Naive B cell (primary cell): ENCODE data around the gene MGAT4A. TPM values are rescaled to one million over a fixed set of nuclear protein-coding genes. Genes with fewer than 3 reads are reported as not detected.
A peak's percentile ranks its signal among the peaks of the same experiment; 100 is the strongest.
"Not testable (repeated sequence)": the region's sequence is repeated elsewhere in the genome, so short reads cannot be mapped to it uniquely, and the experiment has no call there.

Experiments used
- ATAC-seq, 2 donors: fragments of 150-1000 bp; cut with Tn5 transposase; 2 replicates each; pipeline ENCODE4 v1.10.0; 2021; ENCODE audit warnings: low read depth in 2 of 2, mild to moderate bottlenecking in 2 of 2, moderate library complexity in 2 of 2
- DNase-seq: peaks from one replicate; pipeline ENCODE4 v3.0.0; 2022
- H3K27ac Mint-ChIP-seq, 6 donors: one replicate each; pipeline ENCODE4 v1.8.0; 2020 to 2022; ENCODE audit warnings: mild to moderate bottlenecking in 6 of 6, mixed read lengths in 6 of 6, moderate library complexity in 5 of 6, inconsistent platforms in 2 of 6
- H3K27me3 Mint-ChIP-seq, 3 donors: one replicate each; pipeline ENCODE4 v1.8.0; 2021 to 2022; ENCODE audit warnings: mixed read lengths in 3 of 3, mild to moderate bottlenecking in 1 of 3
- H3K36me3 Mint-ChIP-seq, 2 donors: one replicate each; pipeline ENCODE4 v1.8.0; 2020 to 2022; ENCODE audit warnings: mixed read lengths in 2 of 2, inconsistent platforms in 1 of 2, mild to moderate bottlenecking in 1 of 2
- H3K4me1 Mint-ChIP-seq, 3 donors: one replicate each; pipeline ENCODE4 v1.8.0; 2020 to 2022; ENCODE audit warnings: mixed read lengths in 3 of 3, inconsistent platforms in 1 of 3, mild to moderate bottlenecking in 1 of 3, moderate library complexity in 1 of 3
- H3K4me3 Mint-ChIP-seq, 8 donors: one replicate each; pipeline ENCODE4 v1.8.0; 2020 to 2022; ENCODE audit warnings: mild to moderate bottlenecking in 8 of 8, mixed read lengths in 8 of 8, moderate library complexity in 8 of 8, inconsistent platforms in 2 of 8
- H3K9me3 Mint-ChIP-seq, 7 donors: one replicate each; pipeline ENCODE4 v1.8.0; 2020 to 2022; ENCODE audit warnings: mixed read lengths in 7 of 7, mild to moderate bottlenecking in 5 of 7, inconsistent platforms in 2 of 7, moderate library complexity in 1 of 7
- polyA plus RNA-seq, 6 donors: library from polyadenylated mRNA; unstranded; fragments of 300-500 nt; fragmentation: Illumina TruSeq; gene quantifications; one replicate each; pipeline ENCODE4 v1.2.3, GENCODE V29; 2021; ENCODE audit warnings: low read depth in 6 of 6

MGAT4A gene
- polyA plus RNA-seq, 6 donors from 2014 or later: 13.7 to 47.2 (median 21.6) TPM

GRCh38 chr2:98734823-98735260, 3.9 kb upstream of the MGAT4A start:
- Mint-ChIP-seq H3K4me3 (peak overlapping the region in 2 of 8 donors; percentile 7 to 40), H3K4me1 (peaks cover 17 to 36% (median 33%) of the 10 kb centered on the region in 3 donors), H3K27me3 (peaks cover 5 to 11% (median 9%) of the 10 kb centered on the region in 3 donors), H3K36me3 (peaks cover 0 to 7% of the 10 kb centered on the region in 2 donors), H3K9me3 (no peaks in the 10 kb centered on the region), H3K27ac (peak overlapping the region in 1 of 6 donors; percentile 55)
- ATAC-seq: no peak
- no peak for DNase-seq

GRCh38 chr2:98734162-98734561, 3.2 kb upstream of the MGAT4A start:
- Mint-ChIP-seq H3K4me1 (peaks cover 17 to 39% (median 33%) of the 10 kb centered on the region in 3 donors), H3K4me3 (peak overlapping the region in 3 of 8 donors; percentile 7 to 73 (median 40)), H3K27me3 (peaks cover 5 to 11% (median 9%) of the 10 kb centered on the region in 3 donors), H3K27ac (peak overlapping the region in 3 of 6 donors; percentile 30 to 55 (median 53)), H3K9me3 (no peaks in the 10 kb centered on the region), H3K36me3 (peaks cover 0 to 7% of the 10 kb centered on the region in 2 donors)
- ATAC-seq (no peak), DNase-seq (no peak)

- Mint-ChIP-seq H3K27ac (peak overlapping the region in 1 of 6 donors; percentile 65), H3K4me1 (peaks cover 19 to 42% (median 41%) of the 10 kb centered on the region in 3 donors), H3K27me3 (peaks cover 0 to under 1% (median 0%) of the 10 kb centered on the region in 3 donors), H3K9me3 (no peaks in the 10 kb centered on the region), H3K4me3 (peak overlapping the region; percentile 70 to 92 (median 83)), H3K36me3 (no peaks in the 10 kb centered on the region)
- DNase-seq (no peak), ATAC-seq (no peak)
These were observed 1.6 kb upstream of the MGAT4A start for GRCh38 chr2:98732430-98733051.

GRCh38 chr2:98731894-98732349, 990 bp upstream of the MGAT4A start:
- no peak for ATAC-seq
- Mint-ChIP-seq H3K4me1 (peaks cover 22 to 47% (median 45%) of the 10 kb centered on the region in 3 donors), H3K27ac (peak overlapping the region in 4 of 6 donors; percentile 47 to 87 (median 66)), H3K36me3 (no peaks in the 10 kb centered on the region), H3K9me3 (no peaks in the 10 kb centered on the region), H3K27me3 (no peaks in the 10 kb centered on the region), H3K4me3 (peak overlapping the region; percentile 81 to 92 (median 87))
- DNase-seq: no peak

- Mint-ChIP-seq H3K27ac (no peak overlapping the region), H3K4me3 (peak overlapping the region in 4 of 8 donors; percentile 74 to 84 (median 82)), H3K36me3 (no peaks in the 10 kb centered on the region), H3K4me1 (peaks cover 22 to 47% (median 45%) of the 10 kb centered on the region in 3 donors), H3K9me3 (no peaks in the 10 kb centered on the region), H3K27me3 (no peaks in the 10 kb centered on the region)
- ATAC-seq (peak; percentile 69 to 74), DNase-seq (peak; percentile 71)
These were observed 258 bp downstream of the MGAT4A start for GRCh38 chr2:98730707-98731040.

GRCh38 chr2:98730053-98730706, 752 bp downstream of the MGAT4A start:
- DNase-seq (peak; percentile 51), ATAC-seq (peak; percentile 36 to 47)
- Mint-ChIP-seq H3K27ac (peak overlapping the region in 1 of 6 donors; percentile 51), H3K36me3 (no peaks in the 10 kb centered on the region), H3K4me3 (peak overlapping the region; percentile 62 to 89 (median 83)), H3K27me3 (no peaks in the 10 kb centered on the region), H3K9me3 (no peaks in the 10 kb centered on the region), H3K4me1 (peaks cover 22 to 47% (median 45%) of the 10 kb centered on the region in 3 donors)

GRCh38 chr2:98729652-98730051, 1.3 kb downstream of the MGAT4A start:
- Mint-ChIP-seq H3K4me1 (peaks cover 20 to 44% (median 44%) of the 10 kb centered on the region in 3 donors), H3K27me3 (no peaks in the 10 kb centered on the region), H3K9me3 (no peaks in the 10 kb centered on the region), H3K27ac (peak overlapping the region in 2 of 6 donors; percentile 36 to 51), H3K4me3 (peak overlapping the region; percentile 62 to 89 (median 83)), H3K36me3 (no peaks in the 10 kb centered on the region)
- no peak for ATAC-seq
- no peak for DNase-seq

GRCh38 chr2:98728088-98728718, 2.7 kb downstream of the MGAT4A start:
- H3K9me3 Mint-ChIP-seq, DNase-seq, ATAC-seq, H3K27me3 Mint-ChIP-seq, H3K27ac Mint-ChIP-seq, H3K36me3 Mint-ChIP-seq: not testable (repeated sequence)
- Mint-ChIP-seq H3K4me1 (peaks cover 17 to 35% (median 34%) of the 10 kb centered on the region in 3 donors), H3K4me3 (peak overlapping the region in 3 of 8 donors; percentile 6 to 89 (median 84))

- Mint-ChIP-seq H3K9me3 (no peaks in the 10 kb centered on the region), H3K36me3 (no peaks in the 10 kb centered on the region), H3K27me3 (no peaks in the 10 kb centered on the region), H3K27ac (peak overlapping the region in 1 of 6 donors; percentile 18), H3K4me3 (peak overlapping the region in 1 of 8 donors; percentile 84), H3K4me1 (peaks cover 13 to 31% (median 30%) of the 10 kb centered on the region in 3 donors)
- no peak for ATAC-seq
- no peak for DNase-seq
These were observed 3.4 kb downstream of the MGAT4A start for GRCh38 chr2:98727369-98728087.

GRCh38 chr2:98726735-98727368, 4.1 kb downstream of the MGAT4A start:
- peaks cover 0 to 4% of the 10 kb centered on the region in 2 donors for H3K36me3 Mint-ChIP-seq
- H3K4me3 Mint-ChIP-seq: no peak overlapping the region
- H3K9me3 Mint-ChIP-seq: peaks cover 0 to 2% (median 0%) of the 10 kb centered on the region in 7 donors
- peaks cover 10 to 26% (median 23%) of the 10 kb centered on the region in 3 donors for H3K4me1 Mint-ChIP-seq
- ATAC-seq (no peak), DNase-seq (no peak)
- no peaks in the 10 kb centered on the region for H3K27me3 Mint-ChIP-seq
- peak overlapping the region in 1 of 6 donors; percentile 18 for H3K27ac Mint-ChIP-seq

- Mint-ChIP-seq H3K36me3 (peaks cover 0 to 8% of the 10 kb centered on the region in 2 donors), H3K4me3 (no peak overlapping the region), H3K27ac (no peak overlapping the region), H3K9me3 (peaks cover 0 to 4% (median 0%) of the 10 kb centered on the region in 7 donors), H3K4me1 (peaks cover 10 to 22% (median 20%) of the 10 kb centered on the region in 3 donors), H3K27me3 (no peaks in the 10 kb centered on the region)
- DNase-seq (no peak), ATAC-seq (no peak)
These were observed 4.7 kb downstream of the MGAT4A start for GRCh38 chr2:98726205-98726604.

GRCh38 chr2:98720286-98720685, 10.6 kb downstream of the MGAT4A start:
- peaks cover 10 to 17% of the 10 kb centered on the region in 2 donors for H3K36me3 Mint-ChIP-seq

More at GRCh38 chr2:98720286-98720685, 10.6 kb downstream of the MGAT4A start:
- Mint-ChIP-seq H3K27ac (no peak overlapping the region), H3K9me3 (peaks cover 3 to 23% (median 9%) of the 10 kb centered on the region in 7 donors), H3K4me1 (peaks cover 0 to 11% (median 2%) of the 10 kb centered on the region in 3 donors), H3K27me3 (no peaks in the 10 kb centered on the region), H3K4me3 (no peak overlapping the region)
- no peak for ATAC-seq
- DNase-seq: no peak
